Gastroesophageal sphincter (tissue), 4 donors: ENCODE measurements around the gene EEF1AKMT3. TPM values are rescaled to one million over a fixed set of nuclear protein-coding genes. Genes with fewer than 3 reads are reported as not detected.

Experiments used
- ATAC-seq: fragments of 150-250 bp; one replicate; pipeline ENCODE4 v1.9.1; 2016; ENCODE audit warnings: mild to moderate bottlenecking, moderate library complexity
- H3K27ac ChIP-seq, 4 donors: fragments of 200-600 bp; sonication (generic) in 3 of 4; 1 replicate in 3 of 4; 2 replicates in 1 of 4; pipeline ENCODE4 v1.5.1; 2016 to 2019
- H3K27me3 ChIP-seq: fragments of 200-600 bp; sonication (generic); one replicate; pipeline ENCODE4 v1.5.1; 2019
- H3K36me3 ChIP-seq, 2 donors: fragments of 200-600 bp; sonication (generic); one replicate each; pipeline ENCODE4 v1.5.1; 2019; ENCODE audit warnings: control low read depth in 1 of 2
- H3K4me1 ChIP-seq, 3 donors: fragments of 200-600 bp; sonication (generic); 1 replicate in 2 of 3; 2 replicates in 1 of 3; pipeline ENCODE4 v1.5.1; 2016 to 2019; ENCODE audit warnings: control low read depth in 2 of 3
- H3K4me3 ChIP-seq, 2 donors: fragments of 200-600 bp; sonication (generic); one replicate each; pipeline ENCODE4 v1.5.1; 2019; ENCODE audit warnings: mild to moderate bottlenecking in 1 of 2, moderate library complexity in 1 of 2
- H3K9me3 ChIP-seq, 3 donors: fragments of 200-600 bp; sonication (generic); one replicate each; pipeline ENCODE4 v1.5.1; 2017 to 2019; ENCODE audit warnings: control low read depth in 2 of 3
- CTCF ChIP-seq, 4 experiments: fragments of 200-600 bp in 2 of 4; fragments of 450-650 bp in 2 of 4; sonication (generic) in 1 of 4; IDR thresholded peaks; one replicate each; pipeline ENCODE4 v1.5.1; 2017 to 2019; ENCODE audit warnings: antibody characterized with exemption in 4 of 4, mild to moderate bottlenecking in 2 of 4, moderate library complexity in 2 of 4
- EP300 ChIP-seq: sonication (generic); formaldehyde crosslinking; IDR thresholded peaks from one replicate; pipeline ENCODE4 v1.6.1; 2017; ENCODE audit warnings: antibody characterized with exemption, mild to moderate bottlenecking
- POLR2A ChIP-seq, 2 donors: fragments of 450-650 bp; IDR thresholded peaks; one replicate each; pipeline ENCODE4 v1.6.1; 2017; ENCODE audit warnings: antibody characterized with exemption in 2 of 2, mild to moderate bottlenecking in 2 of 2, moderate library complexity in 1 of 2
- POLR2AphosphoS5 ChIP-seq: sonication (generic); formaldehyde crosslinking; IDR thresholded peaks from one replicate; pipeline ENCODE4 v1.6.1; 2017; ENCODE audit warnings: antibody characterized with exemption
- WGBS, 2 donors: methylation state at CpG; one replicate each; pipeline ENCODE4 v1.1.5; 2018; ENCODE audit warnings: low coverage in 1 of 2; 5-methylcytosine and 5-hydroxymethylcytosine counted together
- total RNA-seq, 4 donors: library from RNA; depleted of rRNA; stranded (reverse); fragments of >200 nt; gene quantifications; one replicate each; pipeline ENCODE4 v1.1.0, GENCODE V29; 2016

EEF1AKMT3 gene
- total RNA-seq, 4 donors from 2014 or later: 10.8 to 19.5 (median 11.7) TPM

DNA sequence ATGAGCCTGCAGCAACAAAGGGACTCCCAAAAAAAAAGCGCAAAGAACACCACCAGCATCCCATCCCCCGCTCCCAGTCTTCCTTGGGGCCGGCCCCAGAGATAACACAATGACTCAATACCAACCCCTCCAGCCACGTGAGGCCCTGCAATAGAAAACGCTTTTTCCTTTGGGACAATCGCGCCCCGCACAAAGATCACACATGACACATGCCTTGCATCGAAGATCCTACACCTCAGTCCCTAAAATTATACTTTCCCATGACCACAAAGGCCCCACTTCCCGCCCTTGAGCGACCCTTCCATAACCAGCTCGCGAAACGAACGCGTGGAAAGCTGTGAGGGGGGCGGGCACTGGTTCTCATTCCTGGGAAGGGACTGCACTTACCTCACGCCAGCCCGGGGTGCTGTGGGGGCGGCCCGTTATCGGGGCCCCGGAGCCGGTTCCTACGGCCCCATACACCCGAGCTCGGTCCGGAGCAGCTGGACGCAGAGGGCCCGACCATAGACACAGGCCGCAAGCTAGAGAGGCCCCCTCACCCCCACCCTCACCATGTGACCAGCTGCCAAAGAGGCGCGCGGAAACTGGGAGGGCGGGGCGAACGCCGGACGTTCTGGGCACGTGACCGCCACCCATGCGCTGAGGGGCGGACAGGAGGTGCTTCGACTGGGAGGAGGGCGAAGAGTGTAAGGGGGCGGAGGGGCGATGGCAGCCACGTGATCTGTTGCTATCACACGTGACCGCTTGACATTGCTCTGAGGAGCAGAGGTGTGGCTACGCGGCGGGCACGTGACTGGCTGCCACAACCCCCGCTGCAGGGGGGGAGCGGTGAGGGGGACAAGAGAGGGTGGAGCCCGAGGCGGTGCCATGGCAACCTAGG lies 20.4 kb upstream of the EEF1AKMT3 start, which contains the start of gene CDK4:
Gene CDK4, minus strand, starts transcription at position 523 of the 880 bp plus-strand sequence. CDS start 593 bp downstream, outside the sequence.
- 0 to 1% methylated on average over 14 to 20 of the region's 58 CpGs for WGBS, 2 donors
- peak within 1 kb of the TSS; percentile 72 to 86 for H3K4me3 ChIP-seq
- peaks cover 0 to 37% of the 10 kb centered on the region in 2 donors for H3K36me3 ChIP-seq
- peak; percentile 92 for ATAC-seq
- TF ChIP-seq POLR2AphosphoS5: peak; percentile 83
- TF ChIP-seq CTCF (IDR thresholded peaks at IDR 0.05): no peak
- peak; percentile 47 to 66 for TF ChIP-seq POLR2A (IDR thresholded peaks at IDR 0.05)
- TF ChIP-seq EP300: no peak
- H3K4me1 ChIP-seq: peaks cover 2 to 51% (median 17%) of the 10 kb centered on the region in 3 donors
- H3K9me3 ChIP-seq: no peaks in the 10 kb centered on the region
- H3K27me3 ChIP-seq: no peaks in the 10 kb centered on the region
- peak within 1 kb of the TSS; percentile 80 to 94 (median 87) for H3K27ac ChIP-seq

GRCh38 chr12:57752668-57753000 lies 19.8 kb upstream of the EEF1AKMT3 start:
- no peaks in the 10 kb centered on the region for H3K27me3 ChIP-seq
- peak overlapping the region; percentile 7 to 94 (median 82) for H3K27ac ChIP-seq
- peaks cover 0 to 36% of the 10 kb centered on the region in 2 donors for H3K36me3 ChIP-seq
- H3K9me3 ChIP-seq: no peaks in the 10 kb centered on the region
- peak overlapping the region; percentile 17 to 72 for H3K4me3 ChIP-seq
- 6 to 20% methylated on average over 1 to 4 of the region's 5 CpGs for WGBS, 2 donors
- no peak for ATAC-seq
- no peak for TF ChIP-seq POLR2AphosphoS5
- peak in 1 of 4 experiments; percentile 24 for TF ChIP-seq CTCF (IDR thresholded peaks at IDR 0.05)
- peaks cover 2 to 51% (median 17%) of the 10 kb centered on the region in 3 donors for H3K4me1 ChIP-seq

DNA sequence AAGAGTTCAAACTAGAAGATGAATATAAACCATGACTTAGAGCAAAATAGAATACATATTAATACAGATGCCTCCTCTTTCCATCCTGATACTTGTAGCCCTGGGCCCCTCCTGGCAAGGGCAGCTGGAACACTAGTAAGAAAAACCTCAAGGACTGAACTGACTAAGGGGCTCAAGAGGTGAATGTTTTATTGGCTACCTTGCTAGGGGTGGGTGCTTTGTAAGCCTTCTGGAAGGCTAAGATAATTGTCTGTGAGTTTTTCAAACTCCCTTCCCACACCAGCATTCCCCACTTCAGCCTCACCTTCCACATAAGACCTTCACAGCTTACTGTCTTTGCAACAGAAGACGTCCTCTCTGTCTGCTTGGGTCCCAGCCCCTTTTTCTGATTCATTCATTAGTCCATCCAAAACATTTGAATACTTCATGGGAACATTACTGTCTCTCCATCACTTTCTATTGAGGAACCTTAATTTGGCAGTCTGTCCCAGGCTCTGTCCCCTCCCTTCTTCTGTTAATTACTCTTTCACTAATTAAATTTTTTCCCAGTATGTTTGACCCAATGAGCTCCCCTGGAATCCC lies 18.6 kb upstream of the EEF1AKMT3 start:
- H3K27ac ChIP-seq: peak overlapping the region in 1 of 4 donors; percentile 20
- H3K27me3 ChIP-seq: no peaks in the 10 kb centered on the region
- no peak for ATAC-seq
- H3K4me1 ChIP-seq: peaks cover 2 to 51% (median 17%) of the 10 kb centered on the region in 3 donors
- no peak for TF ChIP-seq POLR2AphosphoS5
- no peak for TF ChIP-seq EP300
- TF ChIP-seq CTCF (IDR thresholded peaks at IDR 0.05): no peak
- no peak for TF ChIP-seq POLR2A (IDR thresholded peaks at IDR 0.05)
- H3K9me3 ChIP-seq: no peaks in the 10 kb centered on the region
- H3K36me3 ChIP-seq: peaks cover 0 to 36% of the 10 kb centered on the region in 2 donors
- H3K4me3 ChIP-seq: no peak overlapping the region
- WGBS, 2 donors: 0 to 22% methylated on average over 1 of the region's 1 CpG

- no peak for TF ChIP-seq POLR2A (IDR thresholded peaks at IDR 0.05)
- TF ChIP-seq CTCF (IDR thresholded peaks at IDR 0.05): no peak
- TF ChIP-seq POLR2AphosphoS5: no peak
- H3K4me1 ChIP-seq: peaks cover 2 to 51% (median 17%) of the 10 kb centered on the region in 3 donors
- no peaks in the 10 kb centered on the region for H3K27me3 ChIP-seq
- H3K36me3 ChIP-seq: peaks cover 0 to 36% of the 10 kb centered on the region in 2 donors
- 2 to 9% methylated on average over 6 to 14 of the region's 41 CpGs for WGBS, 2 donors
- ATAC-seq: no peak
- peak within 1 kb of the TSS in 3 of 4 donors; percentile 65 to 80 (median 66) for H3K27ac ChIP-seq
- H3K4me3 ChIP-seq: peak within 1 kb of the TSS; percentile 45 to 80
- H3K9me3 ChIP-seq: no peaks in the 10 kb centered on the region
Measured at GRCh38 chr12:57754411-57755193, 17.8 kb upstream of the EEF1AKMT3 start, which contains the start of gene MARCHF9. TSS of gene MARCHF9 (plus strand) at chr12:57755103. CDS start at chr12:57755529, 426 bp downstream.
